HG03196 (cell line): ENCODE measurements around the gene EHBP1L1.
"Not testable (repeated sequence)": the region's sequence is repeated elsewhere in the genome, so short reads cannot be mapped to it uniquely, and the experiment has no call there.

Experiments
- ATAC-seq: cut with Tn5 transposase; IDR thresholded peaks from one replicate; pipeline ENCODE4 v1.9.1; 2021; ENCODE audit not compliant: unreplicated experiment

EHBP1L1 gene

DNA sequence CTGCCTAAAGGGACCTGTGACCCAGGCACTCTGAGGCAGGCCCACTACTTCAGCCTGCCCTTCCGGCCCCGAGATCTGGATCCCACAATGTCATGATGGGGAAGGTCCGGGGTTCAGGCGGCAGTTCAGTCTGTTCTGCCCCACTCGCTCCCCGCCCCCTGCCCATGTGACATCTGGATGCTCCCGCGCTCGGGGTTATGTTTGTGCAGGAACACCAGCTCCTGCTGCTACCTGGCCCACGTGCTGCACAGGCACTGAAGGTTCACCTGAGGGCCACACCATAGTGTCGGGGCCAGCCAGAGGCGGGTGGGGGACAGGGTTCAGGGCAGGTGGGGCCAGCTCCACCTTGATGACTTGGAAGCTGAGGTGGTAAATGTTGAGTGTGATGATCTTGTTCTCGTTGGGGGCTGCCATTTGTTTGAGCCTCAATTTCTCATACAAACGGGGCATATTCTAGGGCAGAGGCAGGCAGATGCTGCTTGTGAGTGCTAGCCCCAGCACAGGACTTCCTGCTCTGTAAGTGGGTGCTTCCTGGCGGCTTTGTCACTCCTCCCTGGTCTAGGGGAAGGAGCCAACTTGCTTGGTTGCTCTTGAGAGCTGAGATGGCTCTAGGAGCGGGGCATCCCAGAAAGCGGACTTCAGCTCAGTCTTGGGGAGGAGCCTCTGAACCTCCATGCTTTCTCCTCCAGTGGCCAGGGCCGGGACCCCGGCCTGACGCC is 57.7 kb downstream of the EHBP1L1 start:
- no peak for ATAC-seq

- no peak for ATAC-seq
Measured at GRCh38 chr11:65634109-65634436, 58.2 kb downstream of the EHBP1L1 start.

DNA sequence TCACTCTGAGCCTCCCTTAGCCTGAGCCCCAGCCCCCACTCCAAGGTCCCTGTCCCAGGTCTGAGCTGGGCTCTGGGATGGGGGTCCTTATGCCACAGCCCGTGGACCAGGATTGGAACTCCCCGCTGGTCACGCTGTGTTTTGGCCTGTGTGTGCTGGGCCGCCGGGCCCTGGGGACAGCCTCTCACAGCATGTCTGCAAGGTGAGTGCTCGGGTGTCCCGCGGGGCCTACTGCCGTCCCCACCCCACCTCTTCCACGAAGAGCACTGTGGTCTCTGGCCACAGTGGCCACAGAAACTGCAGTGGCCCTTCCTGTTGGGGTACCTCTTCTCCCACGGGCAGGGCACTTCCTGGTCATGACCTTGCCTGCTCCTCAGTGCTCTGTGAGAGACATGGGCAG is 58.6 kb downstream of the EHBP1L1 start:
- no peak for ATAC-seq

DNA sequence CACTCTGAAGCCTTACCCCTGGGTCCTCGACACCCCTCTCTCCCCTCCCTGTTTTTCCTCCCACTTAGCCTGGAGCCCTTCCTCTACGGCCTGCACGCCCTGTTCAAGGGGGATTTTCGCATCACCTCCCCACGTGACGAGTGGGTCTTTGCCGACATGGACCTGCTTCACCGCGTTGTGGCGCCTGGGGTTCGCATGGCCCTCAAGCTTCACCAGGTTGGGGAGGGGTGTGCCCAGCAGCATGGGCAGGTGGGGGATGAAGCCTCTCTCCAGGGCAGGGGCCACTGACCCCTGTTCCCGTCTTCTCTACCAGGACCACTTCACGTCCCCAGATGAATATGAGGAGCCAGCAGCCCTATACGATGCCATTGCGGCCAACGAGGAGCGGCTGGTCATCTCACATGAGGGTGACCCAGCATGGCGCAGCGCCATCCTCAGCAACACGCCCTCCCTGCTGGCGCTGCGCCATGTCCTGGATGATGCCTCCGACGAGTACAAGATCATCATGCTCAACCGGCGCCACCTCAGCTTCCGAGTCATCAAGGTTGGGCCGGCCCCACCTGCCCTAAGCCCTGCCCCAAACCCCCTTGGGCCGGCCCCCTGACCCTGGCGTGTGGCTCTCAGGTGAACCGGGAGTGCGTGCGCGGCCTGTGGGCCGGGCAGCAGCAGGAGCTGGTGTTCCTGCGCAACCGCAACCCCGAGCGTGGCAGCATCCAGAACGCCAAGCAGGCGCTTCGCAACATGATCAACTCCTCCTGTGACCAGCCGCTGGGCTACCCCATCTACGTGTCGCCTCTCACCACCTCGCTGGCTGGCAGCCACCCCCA is 59.3 kb downstream of the EHBP1L1 start:
- no peak for ATAC-seq

GRCh38 chr11:65636108-65637031 is 60.5 kb downstream of the EHBP1L1 start:
- ATAC-seq = no peak

DNA sequence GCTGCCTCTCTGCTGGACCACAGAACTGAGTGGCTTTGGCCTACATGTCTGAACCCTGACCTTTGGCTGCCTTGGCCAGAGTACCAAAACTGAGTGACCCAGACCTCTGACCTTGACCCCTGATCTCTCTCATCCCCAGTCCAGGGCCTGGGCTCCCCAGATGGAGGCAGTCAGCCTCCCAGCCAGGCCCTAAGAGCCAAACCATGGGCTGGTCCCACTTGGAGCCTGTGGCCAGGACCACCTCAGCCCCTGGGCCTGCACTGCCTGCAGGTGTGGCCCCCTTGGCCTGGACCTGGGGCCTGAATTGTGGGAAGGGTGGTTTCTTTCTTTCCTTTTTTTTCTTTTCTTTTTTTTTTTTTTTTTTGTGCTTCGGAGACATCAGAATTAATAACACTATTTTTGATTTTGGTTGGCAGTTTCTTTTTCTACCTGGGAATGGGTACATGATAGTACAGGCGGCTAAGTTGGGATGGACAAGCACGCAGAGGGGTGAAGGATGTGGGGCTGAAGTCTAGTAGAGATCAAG is 61.2 kb downstream of the EHBP1L1 start:
- ATAC-seq = no peak

GRCh38 chr11:65637794-65638419 is 62.1 kb downstream of the EHBP1L1 start, which contains the start of gene SIPA1:
Gene SIPA1 (plus strand): TSS chr11:65638101. CDS start chr11:65640922, 2,821 bp downstream.
- ATAC-seq = no peak

- not testable (repeated sequence) for ATAC-seq
Measured at GRCh38 chr11:65639228-65639597, 63.4 kb downstream of the EHBP1L1 start.

DNA sequence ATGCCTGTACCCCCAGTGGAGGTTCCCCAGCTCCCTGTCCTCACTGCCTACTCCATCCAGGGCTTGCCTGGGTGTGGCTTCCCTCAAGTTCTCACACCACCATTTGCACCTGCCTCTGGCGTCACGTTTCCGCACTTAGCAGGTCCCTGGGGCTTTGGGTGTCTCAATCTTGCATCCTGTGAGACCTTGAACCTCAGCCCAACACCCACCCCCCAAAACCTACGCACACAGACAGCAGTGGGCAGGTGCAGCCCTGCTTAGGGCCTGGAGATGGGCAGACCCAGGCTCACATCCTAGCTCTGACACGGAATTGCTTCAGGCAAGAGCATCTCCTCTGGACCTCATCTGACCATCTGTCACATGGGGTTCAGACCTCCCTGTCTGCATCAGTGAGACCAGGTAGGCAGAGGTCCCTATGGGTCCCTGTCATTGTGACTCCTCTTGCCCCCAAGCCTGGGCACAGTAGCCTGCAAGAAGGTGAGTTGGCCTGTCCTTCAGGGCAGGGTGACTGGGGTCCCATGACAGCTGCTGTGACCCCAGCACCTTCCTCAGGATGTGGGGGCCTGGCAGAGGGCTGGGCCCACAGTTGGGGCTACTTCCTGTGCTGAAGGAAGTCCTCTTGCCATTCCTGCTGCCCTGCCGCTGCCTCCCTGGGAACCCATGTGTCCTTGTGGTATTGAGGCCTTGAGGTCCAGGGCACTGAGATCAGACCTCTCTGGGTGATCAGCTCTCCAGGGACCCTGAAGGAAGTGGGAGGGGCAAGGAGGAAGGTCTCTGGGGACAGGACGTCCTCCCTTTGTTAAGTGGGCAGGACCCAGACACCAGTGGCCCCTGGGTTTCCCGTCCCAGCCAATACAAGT is 64.0 kb downstream of the EHBP1L1 start:
- peak; percentile 41 for ATAC-seq

- peak; percentile 4 for ATAC-seq
Measured at GRCh38 chr11:65640483-65641296, 64.8 kb downstream of the EHBP1L1 start.

DNA sequence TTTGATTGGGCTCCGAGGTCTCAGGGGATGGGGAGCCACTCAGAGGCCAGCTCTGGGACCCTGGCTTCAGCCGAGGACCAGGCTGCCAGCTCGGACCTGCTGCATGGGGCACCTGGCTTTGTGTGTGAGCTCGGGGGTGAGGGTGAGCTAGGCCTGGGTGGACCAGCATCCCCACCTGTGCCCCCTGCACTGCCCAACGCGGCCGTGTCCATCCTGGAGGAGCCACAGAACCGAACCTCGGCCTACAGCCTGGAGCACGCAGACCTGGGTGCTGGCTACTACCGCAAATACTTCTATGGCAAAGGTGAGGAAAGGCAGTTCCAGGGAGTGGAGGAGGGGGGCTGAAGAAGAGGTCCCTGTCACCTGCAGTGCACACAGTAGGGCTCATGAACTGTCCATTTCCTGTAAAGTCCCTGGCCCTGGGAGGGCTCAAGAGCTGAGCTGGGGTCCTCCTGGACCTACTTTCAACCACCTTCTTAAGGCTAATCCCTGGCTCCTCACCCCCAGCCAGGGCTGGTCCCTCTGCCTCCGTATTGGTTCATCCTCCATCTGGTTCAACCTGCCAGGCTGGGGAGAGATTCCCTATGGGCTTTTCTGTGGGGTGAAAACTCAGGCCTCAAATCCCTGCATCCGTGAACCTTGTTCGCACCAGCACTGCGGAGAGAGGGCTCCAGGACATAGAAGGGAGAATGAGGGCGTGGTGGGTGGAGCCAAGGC is 65.6 kb downstream of the EHBP1L1 start:
- no peak for ATAC-seq
